Endometrial microvascular endothelial cells (primary cell): Measurements from ENCODE around the gene CRELD2. TPM values are rescaled to one million over a fixed set of nuclear protein-coding genes. Genes with fewer than 3 reads are reported as not detected.

Source experiments
- in situ Hi-C: cut with HindIII; loops from 2 replicates; pipeline ENCODE4 v1.10.0; 2017; ENCODE audit warnings: low sequenced_read_pairs, low pct_unique_long_range_greater_than_20kb; ENCODE audit errors: inconsistent ontology term
- total RNA-seq: library from RNA; depleted of rRNA; stranded (reverse); fragments of >200 nt; gene quantifications from one replicate; pipeline ENCODE4 v1.2.3, GENCODE V29; 2015; ENCODE audit errors: inconsistent ontology term

The CRELD2 gene
- total RNA-seq, 1 donor from 2014 or later, result 55.8 TPM

GRCh38 chr22:49886346-49887063 lies 31.9 kb upstream of the CRELD2 start:
- in situ Hi-C loops, result no loop called here

- in situ Hi-C loops, result no loop called here
These were observed 31.4 kb upstream of the CRELD2 start for GRCh38 chr22:49887064-49887451.

- in situ Hi-C loops, result no loop called here
These were observed 30.7 kb upstream of the CRELD2 start for GRCh38 chr22:49887702-49888101.

- in situ Hi-C loops, result no loop called here
These were observed 29.4 kb upstream of the CRELD2 start for GRCh38 chr22:49889071-49889470.

- in situ Hi-C loops, result no loop called here
These were observed 26.1 kb upstream of the CRELD2 start for GRCh38 chr22:49892226-49892899.

- in situ Hi-C loops, result no loop called here
These were observed 25.4 kb upstream of the CRELD2 start for GRCh38 chr22:49893025-49893424.

GRCh38 chr22:49894322-49895054 lies 23.9 kb upstream of the CRELD2 start:
- in situ Hi-C loops, result no loop called here

GRCh38 chr22:49896201-49896600 lies 22.2 kb upstream of the CRELD2 start:
- in situ Hi-C loops, result no loop called here

GRCh38 chr22:49897015-49897684 lies 21.3 kb upstream of the CRELD2 start:
- in situ Hi-C loops, result no loop called here

GRCh38 chr22:49899530-49899929 lies 18.9 kb upstream of the CRELD2 start:
- in situ Hi-C loops, result no loop called here

- in situ Hi-C loops, result loop anchor here (25.0 kb wide), 1 partner anchor 113 kb away; no protein-coding TSS in a partner anchor
These were observed 17.8 kb upstream of the CRELD2 start for GRCh38 chr22:49900441-49901230.

GRCh38 chr22:49901457-49901856 lies 17.0 kb upstream of the CRELD2 start:
- in situ Hi-C loops, result loop anchor here (25.0 kb wide), 1 partner anchor 114 kb away; no protein-coding TSS in a partner anchor

GRCh38 chr22:49903322-49904039 lies 15.0 kb upstream of the CRELD2 start:
- in situ Hi-C loops, result loop anchor here (25.0 kb wide), 1 partner anchor 116 kb away; no protein-coding TSS in a partner anchor

GRCh38 chr22:49904040-49904369 lies 14.4 kb upstream of the CRELD2 start:
- in situ Hi-C loops, result loop anchor here (25.0 kb wide), 1 partner anchor 117 kb away; no protein-coding TSS in a partner anchor

GRCh38 chr22:49905465-49905864 lies 13.0 kb upstream of the CRELD2 start:
- in situ Hi-C loops, result loop anchor here (25.0 kb wide), 1 partner anchor 118 kb away; no protein-coding TSS in a partner anchor

GRCh38 chr22:49906071-49906798 lies 12.2 kb upstream of the CRELD2 start:
- in situ Hi-C loops, result loop anchor here (25.0 kb wide), 1 partner anchor 119 kb away; no protein-coding TSS in a partner anchor

- in situ Hi-C loops, result loop anchor here (25.0 kb wide), 1 partner anchor 120 kb away; no protein-coding TSS in a partner anchor
These were observed 11.6 kb upstream of the CRELD2 start for GRCh38 chr22:49906799-49907290.
